Stimulated activated CD8-positive, alpha-beta memory T cell treated with anti-CD3 and anti-CD28 coated beads, Interleukin-7, amount 100 ng/mL, for 48 hours (primary cell): Measurements from ENCODE around the gene NOD1.

Source experiments
- DNase-seq, 2 donors: peaks; one replicate each; pipeline ENCODE4 v3.0.0-alpha.2; 2020; ENCODE audit warnings: low read depth in 1 of 2; ENCODE audit errors: extremely low read depth in 1 of 2

The NOD1 gene

GRCh38 chr7:30378275-30378674 is 100.3 kb downstream of the NOD1 start:
- DNase-seq = no peak
